ENCODE measurements around the gene USP4. TPM values are rescaled to one million over a fixed set of nuclear protein-coding genes. Genes with fewer than 3 reads are reported as not detected.
A peak's percentile ranks its signal among the peaks of the same experiment; 100 is the strongest.
"Not testable (repeated sequence)": the region's sequence is repeated elsewhere in the genome, so short reads cannot be mapped to it uniquely, and the experiment has no call there.

USP4 gene
- total RNA-seq, 1 donor from 2014 or later, result 71.3 TPM

- Histone ChIP-seq H3K4me1 (peaks cover 36% of the 10 kb centered on the region), H3K36me3 (peaks cover 80% of the 10 kb centered on the region), H3K4me3 (no peak overlapping the region), H3K27me3 (ENCODE audit: low read depth) (no peaks in the 10 kb centered on the region), H3K9me3 (no peaks in the 10 kb centered on the region), H3K27ac (peak overlapping the region; percentile 73)
- intact Hi-C loops (cut with DNase I), result no loop called here
- ATAC-seq, result no peak
- DNase-seq, result no peak
- TF ChIP-seq CTCF (IDR thresholded peaks at IDR 0.05), result no peak
Observed at GRCh38 chr3:49333916-49334633, 5.8 kb downstream of the USP4 start.

GRCh38 chr3:49333091-49333490, 6.8 kb downstream of the USP4 start:
- peak; percentile 86 for DNase-seq
- H3K27ac ChIP-seq, result peak overlapping the region; percentile 73
- no peak for TF ChIP-seq CTCF (IDR thresholded peaks at IDR 0.05)
- H3K36me3 ChIP-seq, result peaks cover 90% of the 10 kb centered on the region
- no peaks in the 10 kb centered on the region for H3K9me3 ChIP-seq
- no peak overlapping the region for H3K4me3 ChIP-seq
- intact Hi-C loops (cut with DNase I), result no loop called here
- peaks cover 26% of the 10 kb centered on the region for H3K4me1 ChIP-seq
- ATAC-seq, result peak; percentile 88 to 91
- no peaks in the 10 kb centered on the region for H3K27me3 ChIP-seq (ENCODE audit: low read depth)

- H3K4me1 ChIP-seq, result peaks cover 16% of the 10 kb centered on the region
- H3K36me3 ChIP-seq, result peaks cover 99% of the 10 kb centered on the region
- no peak overlapping the region for H3K27ac ChIP-seq
- TF ChIP-seq CTCF (IDR thresholded peaks at IDR 0.05), result no peak
- intact Hi-C loops (cut with DNase I), result no loop called here
- ATAC-seq (no peak), DNase-seq (no peak)
- no peak overlapping the region for H3K4me3 ChIP-seq
- no peaks in the 10 kb centered on the region for H3K27me3 ChIP-seq (ENCODE audit: low read depth)
- no peaks in the 10 kb centered on the region for H3K9me3 ChIP-seq
Observed at GRCh38 chr3:49329186-49329585, 10.7 kb downstream of the USP4 start.

GRCh38 chr3:49328350-49328749, 11.5 kb downstream of the USP4 start:
- intact Hi-C loops (cut with DNase I); ATAC-seq; H3K27ac ChIP-seq; H3K27me3 ChIP-seq (ENCODE audit: low read depth); DNase-seq; H3K9me3 ChIP-seq; H3K4me3 ChIP-seq: not testable (repeated sequence)
- Histone ChIP-seq H3K36me3 (peaks cover 99% of the 10 kb centered on the region), H3K4me1 (peaks cover 13% of the 10 kb centered on the region)

GRCh38 chr3:49327485-49327884, 12.4 kb downstream of the USP4 start:
- ATAC-seq, result peak in 1 of 2 donors; percentile 43
- Histone ChIP-seq H3K4me3 (no peak overlapping the region), H3K4me1 (peaks cover 4% of the 10 kb centered on the region), H3K27me3 (ENCODE audit: low read depth) (no peaks in the 10 kb centered on the region), H3K36me3 (peaks cover 99% of the 10 kb centered on the region), H3K27ac (no peak overlapping the region), H3K9me3 (no peaks in the 10 kb centered on the region)
- no peak for DNase-seq
- intact Hi-C loops (cut with DNase I), result no loop called here
- peak; percentile 17 for TF ChIP-seq CTCF (IDR thresholded peaks at IDR 0.05)

- TF ChIP-seq CTCF (IDR thresholded peaks at IDR 0.05), result no peak
- Histone ChIP-seq H3K36me3 (peaks cover 100% of the 10 kb centered on the region), H3K4me3 (no peak overlapping the region), H3K27me3 (ENCODE audit: low read depth) (no peaks in the 10 kb centered on the region), H3K27ac (no peak overlapping the region), H3K9me3 (no peaks in the 10 kb centered on the region), H3K4me1 (no peaks in the 10 kb centered on the region)
- intact Hi-C loops (cut with DNase I), result no loop called here
- no peak for ATAC-seq
- DNase-seq, result no peak
Observed at GRCh38 chr3:49324768-49325167, 15.1 kb downstream of the USP4 start.

Data from lower lobe of right lung (tissue), 2 donors.